22Rv1 (cell line): ENCODE results near the gene TACC2.

ENCODE experiments used
- CTCF ChIP-seq: fragments of 450-650 bp; IDR thresholded peaks from 2 replicates; pipeline ENCODE4 v1.5.1; 2017; ENCODE audit warnings: mild to moderate bottlenecking
- ZFX ChIP-seq: fragments of 450-650 bp; IDR thresholded peaks from 2 replicates; pipeline ENCODE4 v1.6.1; 2017; ENCODE audit warnings: antibody characterized with exemption, borderline replicate concordance

- TF ChIP-seq CTCF: no peak
- TF ChIP-seq ZFX: no peak
These were observed 39.5 kb upstream of the TACC2 start for GRCh38 chr10:121949451-121949850.
